ENCODE results near the gene DHX40. TPM values are rescaled to one million over a fixed set of nuclear protein-coding genes. Genes with fewer than 3 reads are reported as not detected.
"Not testable (repeated sequence)": the region's sequence is repeated elsewhere in the genome, so short reads cannot be mapped to it uniquely, and the experiment has no call there.

Gene DHX40
- polyA plus RNA-seq, 1 donor (not counting 4 experiments of a cell fraction or from before 2014, with no cell fraction given), result 30.7 TPM

- no peaks in the 10 kb centered on the region for H3K27me3 ChIP-seq (ENCODE audit: control insufficient read depth, extremely low read depth, insufficient read depth, low read length)
- H3K9me1 ChIP-seq (ENCODE audit: control insufficient read depth, extremely low read depth, insufficient read depth, low read length), result no peaks in the 10 kb centered on the region
- H3K4me2 ChIP-seq (ENCODE audit: control insufficient read depth, extremely low read depth, insufficient read depth, low read depth, low read length), result no peak overlapping the region
- H4K20me1 ChIP-seq (ENCODE audit: control insufficient read depth, extremely low read depth, insufficient read depth, low read length), result no peaks in the 10 kb centered on the region
- no peaks in the 10 kb centered on the region for H3K9me3 ChIP-seq (ENCODE audit: control insufficient read depth, low read depth, low read length)
- no peak overlapping the region for H3K4me3 ChIP-seq (ENCODE audit: control insufficient read depth in 2 of 3, extremely low read depth in 1 of 3, insufficient read depth in 2 of 3, low read depth in 1 of 3, low read length in 3 of 3)
- FAIRE-seq (no peak), DNase-seq (ENCODE audit: low read depth, low spot score) (no peak)
- TF ChIP-seq, protein P1, sequence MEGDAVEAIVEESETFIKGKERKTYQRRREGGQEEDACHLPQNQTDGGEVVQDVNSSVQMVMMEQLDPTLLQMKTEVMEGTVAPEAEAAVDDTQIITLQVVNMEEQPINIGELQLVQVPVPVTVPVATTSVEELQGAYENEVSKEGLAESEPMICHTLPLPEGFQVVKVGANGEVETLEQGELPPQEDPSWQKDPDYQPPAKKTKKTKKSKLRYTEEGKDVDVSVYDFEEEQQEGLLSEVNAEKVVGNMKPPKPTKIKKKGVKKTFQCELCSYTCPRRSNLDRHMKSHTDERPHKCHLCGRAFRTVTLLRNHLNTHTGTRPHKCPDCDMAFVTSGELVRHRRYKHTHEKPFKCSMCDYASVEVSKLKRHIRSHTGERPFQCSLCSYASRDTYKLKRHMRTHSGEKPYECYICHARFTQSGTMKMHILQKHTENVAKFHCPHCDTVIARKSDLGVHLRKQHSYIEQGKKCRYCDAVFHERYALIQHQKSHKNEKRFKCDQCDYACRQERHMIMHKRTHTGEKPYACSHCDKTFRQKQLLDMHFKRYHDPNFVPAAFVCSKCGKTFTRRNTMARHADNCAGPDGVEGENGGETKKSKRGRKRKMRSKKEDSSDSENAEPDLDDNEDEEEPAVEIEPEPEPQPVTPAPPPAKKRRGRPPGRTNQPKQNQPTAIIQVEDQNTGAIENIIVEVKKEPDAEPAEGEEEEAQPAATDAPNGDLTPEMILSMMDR (optimal IDR thresholded peaks at IDR 0.05 in 1 of 3, IDR thresholded peaks at IDR 0.05 in 1 of 3, conservative IDR thresholded peaks at IDR 0.05 in 1 of 3; ENCODE audit: extremely low read depth in 1 of 3, insufficient read depth in 2 of 3, low read length in 3 of 3), result no peak
- no peak for TF ChIP-seq EZH2 (IDR thresholded peaks at IDR 0.05; ENCODE audit: low read length)
- no peaks in the 10 kb centered on the region for H3K36me3 ChIP-seq (ENCODE audit: control insufficient read depth in 2 of 2, extremely low read depth in 1 of 2, insufficient read depth in 2 of 2, low read length in 2 of 2)
- no peaks in the 10 kb centered on the region for H3K4me1 ChIP-seq (ENCODE audit: control insufficient read depth, extremely low read depth, insufficient read depth, low read length)
- no peak overlapping the region for H3K9ac ChIP-seq (ENCODE audit: control insufficient read depth, extremely low read depth, insufficient read depth, low read length)
- no peak overlapping the region for H3K27ac ChIP-seq (ENCODE audit: control insufficient read depth, insufficient read depth, low read length)
- no peaks in the 10 kb centered on the region for H3K79me2 ChIP-seq (ENCODE audit: control insufficient read depth, insufficient read depth, low read length)
- dilution Hi-C loops (cut with MboI; ENCODE audit: extremely low pct_ligation_motif_present, low sequenced_read_pairs), result no loop called here
- H2AFZ ChIP-seq (ENCODE audit: control insufficient read depth, low read length), result no peak overlapping the region
Measured at GRCh38 chr17:59545942-59546341, 19.5 kb upstream of the DHX40 start.

DNA sequence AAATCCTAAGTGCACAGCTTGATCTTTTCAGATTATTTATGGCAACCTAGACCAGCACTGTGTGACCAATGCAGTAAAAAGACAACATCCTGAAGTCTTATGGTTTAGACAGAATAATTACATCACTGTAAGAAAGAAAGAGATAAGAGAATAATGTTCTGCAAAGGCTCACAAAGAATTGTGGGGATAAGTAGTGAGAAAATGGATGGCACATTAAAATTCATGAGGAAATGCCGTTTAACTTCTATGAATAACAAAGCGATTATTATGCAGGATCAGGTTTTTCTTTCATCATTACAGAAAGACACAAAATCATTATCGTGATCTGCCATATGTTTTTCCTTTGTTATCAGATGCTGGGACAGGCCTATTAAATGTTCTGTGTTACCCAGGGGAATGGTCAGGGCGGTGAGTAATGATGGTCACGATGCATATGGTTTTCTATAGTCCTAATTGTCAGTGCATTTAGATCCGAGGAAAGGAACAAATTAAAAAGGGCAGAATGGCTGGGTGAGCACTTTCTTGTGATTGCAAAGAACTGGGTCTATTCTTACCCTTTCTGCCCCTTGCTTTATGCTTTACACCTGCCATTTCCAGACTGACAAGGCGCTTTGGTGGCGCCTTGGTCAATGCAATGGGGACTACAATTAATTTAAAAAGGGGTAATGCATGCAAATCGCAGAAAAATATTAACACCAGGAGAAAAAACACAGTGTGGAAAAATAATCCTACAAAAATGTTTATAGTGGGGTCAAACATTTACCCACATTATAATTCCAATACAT lies 18.1 kb upstream of the DHX40 start:
- Histone ChIP-seq H3K27ac (ENCODE audit: control insufficient read depth, insufficient read depth, low read length) (no peak overlapping the region), H3K9me3 (ENCODE audit: control insufficient read depth, low read depth, low read length) (no peaks in the 10 kb centered on the region), H3K9ac (ENCODE audit: control insufficient read depth, extremely low read depth, insufficient read depth, low read length) (no peak overlapping the region), H3K4me1 (ENCODE audit: control insufficient read depth, extremely low read depth, insufficient read depth, low read length) (no peaks in the 10 kb centered on the region), H4K20me1 (ENCODE audit: control insufficient read depth, extremely low read depth, insufficient read depth, low read length) (no peaks in the 10 kb centered on the region), H3K4me2 (ENCODE audit: control insufficient read depth, extremely low read depth, insufficient read depth, low read depth, low read length) (no peak overlapping the region), H3K79me2 (ENCODE audit: control insufficient read depth, insufficient read depth, low read length) (no peaks in the 10 kb centered on the region), H3K27me3 (ENCODE audit: control insufficient read depth, extremely low read depth, insufficient read depth, low read length) (no peaks in the 10 kb centered on the region), H3K4me3 (ENCODE audit: control insufficient read depth in 2 of 3, extremely low read depth in 1 of 3, insufficient read depth in 2 of 3, low read depth in 1 of 3, low read length in 3 of 3) (no peak overlapping the region), H3K36me3 (ENCODE audit: control insufficient read depth in 2 of 2, extremely low read depth in 1 of 2, insufficient read depth in 2 of 2, low read length in 2 of 2) (no peaks in the 10 kb centered on the region), H2AFZ (ENCODE audit: control insufficient read depth, low read length) (no peak overlapping the region), H3K9me1 (ENCODE audit: control insufficient read depth, extremely low read depth, insufficient read depth, low read length) (no peaks in the 10 kb centered on the region)
- dilution Hi-C loops (cut with MboI; ENCODE audit: extremely low pct_ligation_motif_present, low sequenced_read_pairs), result no loop called here
- TF ChIP-seq EZH2 (IDR thresholded peaks at IDR 0.05; ENCODE audit: low read length), result no peak
- TF ChIP-seq, protein P1 (optimal IDR thresholded peaks at IDR 0.05 in 1 of 3, IDR thresholded peaks at IDR 0.05 in 1 of 3, conservative IDR thresholded peaks at IDR 0.05 in 1 of 3; ENCODE audit: extremely low read depth in 1 of 3, insufficient read depth in 2 of 3, low read length in 3 of 3), result no peak
- no peak for DNase-seq (ENCODE audit: low read depth, low spot score)
- no peak for FAIRE-seq

DNA sequence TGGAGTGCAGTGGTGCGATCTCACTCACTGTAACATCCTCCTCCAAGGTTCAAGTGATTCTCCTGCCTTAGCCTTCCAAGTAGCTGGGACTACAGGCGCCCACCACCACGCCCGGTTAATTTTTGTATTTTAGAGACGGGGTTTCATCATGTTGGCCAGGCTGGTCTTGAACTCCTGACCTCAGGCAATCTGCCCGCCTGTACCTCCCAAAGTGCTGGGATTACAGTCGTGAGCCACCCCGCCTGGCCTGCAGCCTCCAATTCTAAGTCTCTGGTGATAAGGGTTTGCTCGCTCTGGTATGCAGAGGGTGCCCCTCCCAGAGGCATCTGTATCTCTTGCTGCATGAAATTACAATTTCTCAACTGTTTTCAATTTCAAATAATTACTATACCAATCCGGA lies 16.4 kb upstream of the DHX40 start:
- H3K9me3 ChIP-seq (ENCODE audit: control insufficient read depth, low read depth, low read length); H3K4me3 ChIP-seq (ENCODE audit: control insufficient read depth in 2 of 3, extremely low read depth in 1 of 3, insufficient read depth in 2 of 3, low read depth in 1 of 3, low read length in 3 of 3); H3K27ac ChIP-seq (ENCODE audit: control insufficient read depth, insufficient read depth, low read length); H2AFZ ChIP-seq (ENCODE audit: control insufficient read depth, low read length); H3K4me2 ChIP-seq (ENCODE audit: control insufficient read depth, extremely low read depth, insufficient read depth, low read depth, low read length); DNase-seq (ENCODE audit: low read depth, low spot score); H3K9ac ChIP-seq (ENCODE audit: control insufficient read depth, extremely low read depth, insufficient read depth, low read length); H3K27me3 ChIP-seq (ENCODE audit: control insufficient read depth, extremely low read depth, insufficient read depth, low read length); H4K20me1 ChIP-seq (ENCODE audit: control insufficient read depth, extremely low read depth, insufficient read depth, low read length); H3K4me1 ChIP-seq (ENCODE audit: control insufficient read depth, extremely low read depth, insufficient read depth, low read length); H3K79me2 ChIP-seq (ENCODE audit: control insufficient read depth, insufficient read depth, low read length); H3K9me1 ChIP-seq (ENCODE audit: control insufficient read depth, extremely low read depth, insufficient read depth, low read length); H3K36me3 ChIP-seq (ENCODE audit: control insufficient read depth in 2 of 2, extremely low read depth in 1 of 2, insufficient read depth in 2 of 2, low read length in 2 of 2); FAIRE-seq; dilution Hi-C loops (cut with MboI; ENCODE audit: extremely low pct_ligation_motif_present, low sequenced_read_pairs): not testable (repeated sequence)
